Lower leg skin (tissue), 4 donors: ENCODE results near the gene UBA1. TPM values are rescaled to one million over a fixed set of nuclear protein-coding genes. Genes with fewer than 3 reads are reported as not detected.

ENCODE experiments used
- DNase-seq, 2 donors: peaks; one replicate each; pipeline ENCODE4 v3.0.0-alpha.2; 2019; ENCODE audit warnings: low spot score in 2 of 2
- H3K4me3 ChIP-seq: fragments of 200-600 bp; sonication (generic); 2 replicates; pipeline ENCODE4 v1.5.1; 2017; ENCODE audit warnings: mild to moderate bottlenecking, low read depth; ENCODE audit not compliant: poor library complexity, severe bottlenecking
- CTCF ChIP-seq, 3 donors: fragments of 450-650 bp; IDR thresholded peaks; one replicate each; pipeline ENCODE4 v1.5.1; 2016; ENCODE audit warnings: antibody characterized with exemption in 3 of 3, mild to moderate bottlenecking in 3 of 3, moderate library complexity in 2 of 3
- POLR2A ChIP-seq, 2 donors: fragments of 450-650 bp; IDR thresholded peaks; one replicate each; pipeline ENCODE4 v1.6.1; 2016 to 2017; ENCODE audit warnings: antibody characterized with exemption in 2 of 2, mild to moderate bottlenecking in 1 of 2, moderate library complexity in 1 of 2
- WGBS, 2 donors: methylation state at CpG; one replicate each; pipeline ENCODE4 v1.1.5; 2018; 5-methylcytosine and 5-hydroxymethylcytosine counted together
- intact Hi-C: fragments of 100-400 bp; cut with DNase I; formaldehyde crosslinking; loops from one replicate; pipeline ENCODE4 v1.15.0; 2023; ENCODE audit warnings: low total_unique reads
- total RNA-seq, 4 donors: library from RNA; depleted of rRNA; stranded (reverse); fragments of >200 nt; gene quantifications; one replicate each; pipeline ENCODE4 v1.1.0, GENCODE V29; 2016

UBA1 gene
- total RNA-seq, 4 donors from 2014 or later = 112 to 159 (median 121) TPM

GRCh38 chrX:47186096-47186740, 7.4 kb upstream of the UBA1 start:
- TF ChIP-seq CTCF (IDR thresholded peaks at IDR 0.05) (no peak), POLR2A (IDR thresholded peaks at IDR 0.05) (no peak)

DNA sequence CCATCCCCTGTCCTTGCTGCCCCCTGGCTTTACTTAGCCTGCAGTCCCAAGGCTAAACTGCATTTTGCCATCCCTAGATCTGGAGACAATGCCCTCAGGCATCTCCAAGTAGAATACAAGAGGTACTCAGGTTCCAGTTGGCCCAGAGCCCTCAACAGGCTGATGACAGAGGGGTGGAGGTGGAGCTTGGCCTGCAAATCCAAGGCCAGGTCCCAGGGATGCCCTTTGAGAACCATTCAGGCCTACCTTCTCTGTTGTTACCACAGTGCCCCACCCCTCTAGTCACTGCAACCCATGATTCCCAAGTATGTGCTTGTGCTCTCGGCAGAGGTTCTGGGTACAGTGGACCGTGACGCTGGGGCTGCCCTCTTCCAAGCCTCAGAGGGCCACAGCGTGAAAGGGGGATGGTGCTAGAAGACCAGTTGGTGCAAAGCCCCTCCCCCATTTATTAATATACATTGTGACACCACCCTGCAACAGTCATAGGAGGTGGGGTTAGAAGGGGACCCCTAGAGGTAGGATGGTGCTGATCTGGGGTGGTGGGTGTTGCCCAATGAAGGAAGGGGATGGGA, 6.4 kb upstream of the UBA1 start:
- DNase-seq = no peak
- no peak overlapping the region for H3K4me3 ChIP-seq
- 91 to 100% methylated on average over 1 to 4 of the region's 4 CpGs for WGBS, 2 donors
- intact Hi-C loops = no loop called here
- TF ChIP-seq POLR2A (IDR thresholded peaks at IDR 0.05) = no peak
- no peak for TF ChIP-seq CTCF (IDR thresholded peaks at IDR 0.05)

More at GRCh38 chrX:47186096-47186740, 7.4 kb upstream of the UBA1 start:
- intact Hi-C loops = no loop called here
- DNase-seq = no peak
- WGBS, 2 donors = 90 to 93% methylated on average over 8 to 25 of the region's 27 CpGs
- no peak overlapping the region for H3K4me3 ChIP-seq

- TF ChIP-seq CTCF (IDR thresholded peaks at IDR 0.05) (no peak), POLR2A (IDR thresholded peaks at IDR 0.05) (no peak)
- DNase-seq = no peak
- WGBS, 2 donors = 71 to 81% methylated on average over 18 to 19 of the region's 19 CpGs
- H3K4me3 ChIP-seq = no peak overlapping the region
- intact Hi-C loops = loop anchor here (10.0 kb wide), 2 partner anchors 195 to 335 kb away; no protein-coding TSS in a partner anchor
Observed at GRCh38 chrX:47189906-47190305, 3.7 kb upstream of the UBA1 start.

- H3K4me3 ChIP-seq = peak overlapping the region; percentile 63
- DNase-seq = peak; percentile 79 to 95
- TF ChIP-seq POLR2A (IDR thresholded peaks at IDR 0.05) = no peak
- 6 to 25% methylated on average over 10 to 35 of the region's 40 CpGs for WGBS, 2 donors
- intact Hi-C loops = loop anchor here (10.0 kb wide), 2 partner anchors 194 to 334 kb away; no protein-coding TSS in a partner anchor
Observed at GRCh38 chrX:47190445-47191269, 3.0 kb upstream of the UBA1 start.

- TF ChIP-seq CTCF (IDR thresholded peaks at IDR 0.05) (no peak), POLR2A (IDR thresholded peaks at IDR 0.05) (no peak)
- WGBS, 2 donors = 1 to 31% methylated on average over 18 to 26 of the region's 26 CpGs
- peak overlapping the region; percentile 63 for H3K4me3 ChIP-seq
- DNase-seq = no peak
- intact Hi-C loops = loop anchor here (10.0 kb wide), 2 partner anchors 193 to 333 kb away; no protein-coding TSS in a partner anchor
Observed at GRCh38 chrX:47191331-47191730, 2.3 kb upstream of the UBA1 start.
